GM18507 (cell line): ENCODE measurements around the gene MAN2B2.

Source experiments
- DNase-seq: peaks from one replicate; pipeline ENCODE4 v3.0.0; 2011; ENCODE audit warnings: low read depth; ENCODE audit not compliant: insufficient read length; ENCODE audit errors: extremely low spot score
- FAIRE-seq: peaks from 2 replicates; lab custom pipeline; 2011; peaks lifted over from hg19 to GRCh38; lab: Jason Lieb, UNC

MAN2B2 gene

GRCh38 chr4:6589444-6589843 lies 14.5 kb downstream of the MAN2B2 start:
- no peak for DNase-seq
- FAIRE-seq, result no peak

- DNase-seq (no peak), FAIRE-seq (no peak)
These were observed 16.3 kb downstream of the MAN2B2 start for GRCh38 chr4:6591313-6591712.

- FAIRE-seq (no peak), DNase-seq (no peak)
These were observed 16.8 kb downstream of the MAN2B2 start for GRCh38 chr4:6591781-6592180.

- DNase-seq (no peak), FAIRE-seq (no peak)
These were observed 18.0 kb downstream of the MAN2B2 start for GRCh38 chr4:6592804-6593563.

GRCh38 chr4:6594341-6594740 lies 19.4 kb downstream of the MAN2B2 start:
- FAIRE-seq (no peak), DNase-seq (no peak)

- FAIRE-seq (no peak), DNase-seq (no peak)
These were observed 19.9 kb downstream of the MAN2B2 start for GRCh38 chr4:6594826-6595355.

- no peak for FAIRE-seq
- DNase-seq, result no peak
These were observed 21.0 kb downstream of the MAN2B2 start for GRCh38 chr4:6595897-6596537.

- DNase-seq (no peak), FAIRE-seq (no peak)
These were observed 22.0 kb downstream of the MAN2B2 start for GRCh38 chr4:6596948-6597347.

- DNase-seq (no peak), FAIRE-seq (no peak)
These were observed 23.1 kb downstream of the MAN2B2 start for GRCh38 chr4:6598127-6598526.

- FAIRE-seq (no peak), DNase-seq (no peak)
These were observed 23.7 kb downstream of the MAN2B2 start for GRCh38 chr4:6598641-6599040.

- no peak for FAIRE-seq
- no peak for DNase-seq
These were observed 26.8 kb downstream of the MAN2B2 start for GRCh38 chr4:6601661-6602250.

- no peak for FAIRE-seq
- DNase-seq, result no peak
These were observed 27.3 kb downstream of the MAN2B2 start for GRCh38 chr4:6602289-6602688.

GRCh38 chr4:6603128-6603527 lies 28.1 kb downstream of the MAN2B2 start:
- no peak for FAIRE-seq

GRCh38 chr4:6605114-6605513 lies 30.1 kb downstream of the MAN2B2 start:
- DNase-seq, result no peak
- no peak for FAIRE-seq

More at GRCh38 chr4:6603128-6603527, 28.1 kb downstream of the MAN2B2 start:
- no peak for DNase-seq

- DNase-seq (no peak), FAIRE-seq (no peak)
These were observed 30.6 kb downstream of the MAN2B2 start for GRCh38 chr4:6605605-6606004.

GRCh38 chr4:6606465-6607235 lies 31.7 kb downstream of the MAN2B2 start:
- DNase-seq, result no peak
- FAIRE-seq, result no peak

- no peak for FAIRE-seq
- no peak for DNase-seq
These were observed 32.5 kb downstream of the MAN2B2 start for GRCh38 chr4:6607368-6608055.

- DNase-seq (no peak), FAIRE-seq (no peak)
These were observed 33.9 kb downstream of the MAN2B2 start for GRCh38 chr4:6608758-6609414.
